ENCODE data around the gene KRT8.

Gene KRT8

DNA sequence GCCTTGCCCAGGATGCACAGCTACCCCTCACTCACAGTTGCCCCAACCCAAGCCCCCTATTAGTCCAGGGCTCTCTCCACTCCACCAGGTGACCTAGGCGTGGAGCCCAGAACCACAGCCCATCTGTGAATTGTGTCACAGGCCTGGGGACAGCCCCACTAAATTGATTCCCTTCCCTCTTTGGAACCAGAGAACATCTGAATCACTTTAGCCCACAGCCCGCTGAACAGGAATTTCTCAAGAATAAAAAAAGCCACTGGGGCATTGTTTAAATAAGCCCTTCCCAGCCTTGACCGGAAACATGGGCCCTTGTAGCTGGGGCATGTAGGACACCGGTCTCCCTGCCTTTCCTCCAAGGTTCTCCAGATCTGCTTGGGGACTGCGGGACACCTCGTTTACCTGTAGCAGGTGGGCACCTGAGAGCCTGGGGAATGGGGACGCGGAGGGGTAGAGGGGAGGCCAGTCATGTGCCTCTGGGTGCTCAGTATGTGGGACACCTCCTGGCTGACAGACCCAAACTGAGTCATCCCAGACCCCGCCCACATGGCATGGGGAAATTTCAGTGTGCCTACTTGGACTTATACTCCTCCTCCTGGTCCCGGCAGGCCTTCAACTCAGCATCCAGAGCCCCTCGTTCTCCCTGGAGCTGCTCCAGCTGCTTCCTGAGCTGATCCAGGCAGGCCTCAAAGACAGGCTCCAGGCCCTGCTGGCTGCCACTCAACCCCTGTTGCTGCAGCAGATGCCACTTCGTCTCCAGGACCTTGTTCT, 57.4 kb downstream of the KRT8 start:
- no peak for TF ChIP-seq ZFX (IDR thresholded peaks at IDR 0.05)
- TF ChIP-seq, protein P1, sequence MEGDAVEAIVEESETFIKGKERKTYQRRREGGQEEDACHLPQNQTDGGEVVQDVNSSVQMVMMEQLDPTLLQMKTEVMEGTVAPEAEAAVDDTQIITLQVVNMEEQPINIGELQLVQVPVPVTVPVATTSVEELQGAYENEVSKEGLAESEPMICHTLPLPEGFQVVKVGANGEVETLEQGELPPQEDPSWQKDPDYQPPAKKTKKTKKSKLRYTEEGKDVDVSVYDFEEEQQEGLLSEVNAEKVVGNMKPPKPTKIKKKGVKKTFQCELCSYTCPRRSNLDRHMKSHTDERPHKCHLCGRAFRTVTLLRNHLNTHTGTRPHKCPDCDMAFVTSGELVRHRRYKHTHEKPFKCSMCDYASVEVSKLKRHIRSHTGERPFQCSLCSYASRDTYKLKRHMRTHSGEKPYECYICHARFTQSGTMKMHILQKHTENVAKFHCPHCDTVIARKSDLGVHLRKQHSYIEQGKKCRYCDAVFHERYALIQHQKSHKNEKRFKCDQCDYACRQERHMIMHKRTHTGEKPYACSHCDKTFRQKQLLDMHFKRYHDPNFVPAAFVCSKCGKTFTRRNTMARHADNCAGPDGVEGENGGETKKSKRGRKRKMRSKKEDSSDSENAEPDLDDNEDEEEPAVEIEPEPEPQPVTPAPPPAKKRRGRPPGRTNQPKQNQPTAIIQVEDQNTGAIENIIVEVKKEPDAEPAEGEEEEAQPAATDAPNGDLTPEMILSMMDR (conservative IDR thresholded peaks at IDR 0.05) = no peak
- no peak overlapping the region for H3K27ac ChIP-seq
